Skeletal muscle satellite cell (primary cell): ENCODE data around the gene BIRC6. TPM values are rescaled to one million over a fixed set of nuclear protein-coding genes. Genes with fewer than 3 reads are reported as not detected.
"Not testable (repeated sequence)": the region's sequence is repeated elsewhere in the genome, so short reads cannot be mapped to it uniquely, and the experiment has no call there.

Experiments used
- H3K27me3 ChIP-seq: 2 replicates; pipeline ENCODE4 v1.7.0; 2013; ENCODE audit warnings: low read length; ENCODE audit not compliant: control insufficient read depth, insufficient read depth
- H3K36me3 ChIP-seq: 2 replicates; pipeline ENCODE4 v1.7.0; 2013; ENCODE audit warnings: mild to moderate bottlenecking, control low read depth, low read length; ENCODE audit not compliant: insufficient read depth
- H3K4me1 ChIP-seq: 2 replicates; pipeline ENCODE4 v1.7.0; 2013; ENCODE audit warnings: low read length; ENCODE audit not compliant: control insufficient read depth, insufficient read depth
- H3K4me2 ChIP-seq: 2 replicates; pipeline ENCODE4 v1.7.0; 2013; ENCODE audit warnings: mild to moderate bottlenecking, low read length
- H3K4me3 ChIP-seq: 2 replicates; pipeline ENCODE4 v1.7.0; 2013; ENCODE audit warnings: low read length
- H3K9ac ChIP-seq: 2 replicates; pipeline ENCODE4 v1.7.0; 2013; ENCODE audit warnings: mild to moderate bottlenecking, low read depth, low read length, moderate library complexity
- H3K9me3 ChIP-seq: replicated peaks from 2 replicates; pipeline ENCODE4 v1.7.0; 2013; ENCODE audit warnings: mild to moderate bottlenecking, control low read depth, low read length
- total RNA-seq: library from RNA; depleted of rRNA; stranded (reverse); fragments of >200 nt; gene quantifications from 2 replicates; pipeline ENCODE4 v1.2.3, GENCODE V29; 2012; rRNA removed

Gene BIRC6
- total RNA-seq = 90.0 and 106 TPM in 2 replicates

GRCh38 chr2:32356681-32357317, at the start of gene BIRC6:
TSS of gene BIRC6 (plus strand) at chr2:32357023. CDS start at chr2:32357162, 139 bp downstream.
- Histone ChIP-seq H3K36me3 (peaks cover 8% of the 10 kb centered on the region), H3K9ac (peak within 1 kb of the TSS; percentile 98), H3K9me3 (no peaks in the 10 kb centered on the region), H3K27me3 (no peaks in the 10 kb centered on the region), H3K4me1 (peaks cover 23% of the 10 kb centered on the region), H3K4me2 (peak within 1 kb of the TSS; percentile 92), H3K4me3 (peak within 1 kb of the TSS; percentile 97)

- H3K4me3 ChIP-seq = no peak overlapping the region
- H3K4me1 ChIP-seq = no peaks in the 10 kb centered on the region
- peaks cover 7% of the 10 kb centered on the region for H3K36me3 ChIP-seq
- H3K4me2 ChIP-seq = no peak overlapping the region
- H3K9ac ChIP-seq = no peak overlapping the region
- no peaks in the 10 kb centered on the region for H3K9me3 ChIP-seq
- no peaks in the 10 kb centered on the region for H3K27me3 ChIP-seq
Measured at GRCh38 chr2:32310577-32310976, 46.2 kb upstream of the BIRC6 start.

DNA sequence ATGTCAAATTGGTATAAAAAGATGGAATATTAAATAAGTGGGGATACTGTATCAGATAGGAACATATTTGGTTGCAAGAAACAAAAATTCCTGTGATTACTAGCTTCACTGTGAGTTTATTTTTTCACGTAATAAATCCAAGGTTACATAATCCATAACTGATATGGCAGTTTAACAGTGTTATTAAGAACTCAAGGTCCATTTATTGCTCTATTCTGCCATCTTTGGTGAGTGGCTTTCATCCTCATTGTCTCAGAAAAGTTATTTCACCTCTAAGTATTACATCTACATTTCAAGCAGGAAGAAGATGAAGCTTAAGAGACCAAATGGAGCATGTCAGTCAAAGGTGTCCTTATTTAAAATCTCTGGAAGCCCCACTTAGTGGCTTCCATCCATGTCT, 41.9 kb upstream of the BIRC6 start:
- no peaks in the 10 kb centered on the region for H3K9me3 ChIP-seq
- no peaks in the 10 kb centered on the region for H3K27me3 ChIP-seq
- H3K4me1 ChIP-seq = no peaks in the 10 kb centered on the region
- H3K9ac ChIP-seq = no peak overlapping the region
- no peak overlapping the region for H3K4me2 ChIP-seq
- no peaks in the 10 kb centered on the region for H3K36me3 ChIP-seq
- H3K4me3 ChIP-seq = no peak overlapping the region

DNA sequence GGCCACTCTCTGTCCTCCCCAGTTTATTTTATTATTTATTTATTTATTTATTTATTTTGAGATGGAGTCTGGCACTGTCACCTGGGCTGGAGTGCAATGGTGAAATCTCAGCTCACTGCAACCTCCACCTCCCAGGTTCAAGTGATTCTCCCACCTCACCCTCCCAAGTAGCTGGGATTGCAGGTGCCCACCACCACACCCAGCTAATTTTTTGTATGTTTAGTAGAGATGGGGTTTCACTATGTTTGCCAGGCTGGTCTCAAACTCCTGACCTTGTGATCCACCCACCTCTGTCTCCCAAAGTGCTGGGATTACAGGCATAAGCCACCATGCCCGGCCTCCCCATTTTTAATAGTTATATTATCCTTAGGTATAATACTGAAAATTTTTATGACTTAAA, 28.1 kb upstream of the BIRC6 start:
- H3K9ac ChIP-seq, H3K27me3 ChIP-seq, H3K4me1 ChIP-seq, H3K36me3 ChIP-seq, H3K4me3 ChIP-seq, H3K4me2 ChIP-seq, H3K9me3 ChIP-seq: not testable (repeated sequence)

GRCh38 chr2:32329180-32329980, 27.4 kb upstream of the BIRC6 start:
- not testable (repeated sequence) for H3K9me3 ChIP-seq, H3K4me3 ChIP-seq, H3K9ac ChIP-seq, H3K4me1 ChIP-seq, H3K36me3 ChIP-seq, H3K27me3 ChIP-seq, H3K4me2 ChIP-seq

- H3K9me3 ChIP-seq = no peaks in the 10 kb centered on the region
- no peaks in the 10 kb centered on the region for H3K36me3 ChIP-seq
- H3K9ac ChIP-seq = no peak overlapping the region
- no peaks in the 10 kb centered on the region for H3K4me1 ChIP-seq
- H3K4me2 ChIP-seq = no peak overlapping the region
- H3K27me3 ChIP-seq = no peaks in the 10 kb centered on the region
- no peak overlapping the region for H3K4me3 ChIP-seq
Measured at GRCh38 chr2:32330136-32330535, 26.7 kb upstream of the BIRC6 start.

GRCh38 chr2:32342801-32343200, 14.0 kb upstream of the BIRC6 start:
- peaks cover 5% of the 10 kb centered on the region for H3K4me1 ChIP-seq
- H3K9ac ChIP-seq = no peak overlapping the region
- H3K4me3 ChIP-seq = no peak overlapping the region

GRCh38 chr2:32350797-32351196, 6.0 kb upstream of the BIRC6 start:
- H3K9ac ChIP-seq, H3K4me3 ChIP-seq, H3K4me2 ChIP-seq, H3K4me1 ChIP-seq, H3K9me3 ChIP-seq, H3K36me3 ChIP-seq, H3K27me3 ChIP-seq: not testable (repeated sequence)

More at GRCh38 chr2:32342801-32343200, 14.0 kb upstream of the BIRC6 start:
- no peaks in the 10 kb centered on the region for H3K36me3 ChIP-seq
- no peaks in the 10 kb centered on the region for H3K9me3 ChIP-seq
- no peak overlapping the region for H3K4me2 ChIP-seq
- H3K27me3 ChIP-seq = no peaks in the 10 kb centered on the region

DNA sequence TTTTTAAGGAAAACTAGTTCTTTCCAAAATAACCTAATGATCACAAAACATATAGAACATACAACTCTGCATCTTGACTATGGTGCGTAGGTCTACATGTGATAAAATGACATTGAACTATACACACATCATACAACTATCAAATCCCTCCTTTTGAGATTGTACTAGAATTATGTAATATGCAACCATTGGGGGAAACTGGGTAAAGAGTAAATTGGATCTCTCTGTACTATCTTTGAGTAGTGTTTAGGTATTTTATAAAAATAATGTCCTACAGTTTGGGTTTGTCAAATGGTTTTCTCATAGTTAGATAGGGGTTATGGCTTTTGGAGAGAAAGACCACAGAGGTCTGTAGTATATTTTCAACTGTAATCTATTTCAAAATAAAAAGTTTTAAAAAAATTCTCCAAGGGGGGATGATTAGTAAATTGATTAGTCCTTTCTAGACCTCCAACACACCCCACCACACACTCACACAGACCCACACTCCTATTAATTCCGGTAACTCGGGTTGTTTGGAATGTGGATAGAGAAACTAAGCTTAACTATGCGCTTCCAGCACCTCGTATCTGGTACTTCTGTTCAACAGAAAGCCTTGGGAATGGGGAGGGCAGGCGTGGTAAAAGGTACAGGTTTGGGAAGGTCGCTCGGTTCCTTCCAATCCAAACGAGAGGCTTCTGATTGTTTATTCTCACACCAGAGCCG, 695 bp upstream of the BIRC6 start:
- H3K4me1 ChIP-seq = peaks cover 23% of the 10 kb centered on the region
- H3K9ac ChIP-seq = peak overlapping the region; percentile 98
- no peaks in the 10 kb centered on the region for H3K9me3 ChIP-seq
- H3K36me3 ChIP-seq = peaks cover 2% of the 10 kb centered on the region
- H3K4me3 ChIP-seq = peak overlapping the region; percentile 97
- H3K4me2 ChIP-seq = peak overlapping the region; percentile 92
- no peaks in the 10 kb centered on the region for H3K27me3 ChIP-seq

DNA sequence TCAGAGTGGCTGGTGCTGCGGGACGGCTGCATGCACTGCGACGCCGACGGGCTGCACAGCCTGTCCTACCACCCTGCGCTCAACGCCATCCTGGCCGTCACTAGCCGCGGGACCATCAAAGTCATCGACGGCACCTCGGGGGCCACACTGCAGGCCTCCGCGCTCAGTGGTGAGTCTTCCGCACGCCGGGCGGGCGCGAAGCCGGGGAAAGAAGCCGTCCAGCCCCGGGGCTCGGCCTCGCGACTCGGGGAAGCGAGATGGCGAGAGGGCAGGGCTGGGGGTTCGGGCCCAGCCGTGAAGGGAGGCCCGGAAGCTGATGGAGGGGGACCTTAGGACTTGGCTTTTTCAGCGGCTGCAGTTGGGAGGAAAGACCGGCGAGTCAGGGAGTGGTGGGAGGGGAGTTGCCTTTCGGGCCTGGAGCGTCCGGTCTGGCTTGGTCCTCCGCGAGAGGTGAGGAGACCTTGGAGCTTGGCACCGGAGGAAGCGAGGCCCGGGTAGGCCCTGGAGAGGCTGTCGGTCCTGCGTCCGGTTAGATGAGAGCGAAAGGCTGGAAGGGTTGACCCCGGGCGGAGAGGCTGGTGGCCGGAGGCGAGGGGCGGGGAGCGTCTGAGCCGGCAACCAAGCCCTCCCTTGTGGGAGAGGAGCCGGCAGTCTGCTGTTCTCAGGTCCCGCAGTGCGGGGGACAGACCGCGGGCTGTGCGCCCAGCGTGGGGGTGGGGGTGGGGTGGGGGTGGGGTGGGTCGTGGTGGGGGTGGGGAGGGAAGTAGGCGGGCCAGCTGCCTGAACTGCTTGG, 691 bp downstream of the BIRC6 start:
- Histone ChIP-seq H3K9ac (peak overlapping the region; percentile 98), H3K9me3 (no peaks in the 10 kb centered on the region)

DNA sequence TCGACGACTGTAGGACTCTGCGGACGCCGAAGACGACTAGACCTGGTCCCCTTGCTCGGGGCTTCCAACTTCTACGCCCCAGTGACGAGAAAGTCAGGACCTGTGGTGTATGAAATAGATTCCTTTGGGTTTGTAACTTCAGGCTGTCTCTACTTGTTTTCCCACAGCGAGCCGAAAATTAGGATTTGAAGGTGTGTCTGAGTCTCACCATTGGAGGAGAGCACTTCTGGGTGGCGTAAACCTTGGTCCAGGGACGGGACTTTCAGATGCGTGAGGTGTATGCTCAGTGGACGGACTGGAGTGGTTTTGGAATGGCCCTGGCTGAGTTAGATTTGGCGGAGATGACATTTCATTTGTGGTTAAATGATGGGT, 1.3 kb downstream of the BIRC6 start:
- H3K4me1 ChIP-seq = peaks cover 23% of the 10 kb centered on the region
- peaks cover 8% of the 10 kb centered on the region for H3K36me3 ChIP-seq
- peak overlapping the region; percentile 97 for H3K4me3 ChIP-seq
- peak overlapping the region; percentile 92 for H3K4me2 ChIP-seq
- peak overlapping the region; percentile 98 for H3K9ac ChIP-seq
- no peaks in the 10 kb centered on the region for H3K9me3 ChIP-seq
- H3K27me3 ChIP-seq = no peaks in the 10 kb centered on the region

More for the DNA sequence above, 691 bp downstream of the BIRC6 start:
- Histone ChIP-seq H3K27me3 (no peaks in the 10 kb centered on the region), H3K4me2 (peak overlapping the region; percentile 92), H3K4me3 (peak overlapping the region; percentile 97), H3K4me1 (peaks cover 23% of the 10 kb centered on the region), H3K36me3 (peaks cover 8% of the 10 kb centered on the region)
